UCSD-AML1 (cell line): ENCODE data around the gene ACTN4.

Experiments
- DNase-seq: peaks from one replicate; lab custom pipeline; 2025; ENCODE audit not compliant: unreplicated experiment; lab: John Stamatoyannopoulos, UW

The ACTN4 gene

GRCh38 chr19:38676878-38677646 is 29.6 kb downstream of the ACTN4 start:
- DNase-seq, result no peak

GRCh38 chr19:38678217-38678890 is 30.9 kb downstream of the ACTN4 start:
- DNase-seq, result no peak

- no peak for DNase-seq
These were observed 31.5 kb downstream of the ACTN4 start for GRCh38 chr19:38678891-38679494.

- DNase-seq, result no peak
These were observed 32.4 kb downstream of the ACTN4 start for GRCh38 chr19:38679839-38680238.

GRCh38 chr19:38682195-38682867 is 34.9 kb downstream of the ACTN4 start:
- no peak for DNase-seq

GRCh38 chr19:38682872-38683392 is 35.5 kb downstream of the ACTN4 start:
- DNase-seq, result no peak

GRCh38 chr19:38683393-38684077 is 36.1 kb downstream of the ACTN4 start:
- DNase-seq, result peak; percentile 35

GRCh38 chr19:38684078-38684861 is 36.8 kb downstream of the ACTN4 start:
- no peak for DNase-seq

- DNase-seq, result no peak
These were observed 37.6 kb downstream of the ACTN4 start for GRCh38 chr19:38684862-38685665.

GRCh38 chr19:38685666-38686529 is 38.4 kb downstream of the ACTN4 start:
- DNase-seq, result no peak

GRCh38 chr19:38686530-38686888 is 39.1 kb downstream of the ACTN4 start:
- DNase-seq, result peak; percentile 50

GRCh38 chr19:38687837-38688378 is 40.5 kb downstream of the ACTN4 start:
- no peak for DNase-seq

GRCh38 chr19:38690146-38690545 is 42.7 kb downstream of the ACTN4 start:
- no peak for DNase-seq

GRCh38 chr19:38690832-38691231 is 43.4 kb downstream of the ACTN4 start:
- DNase-seq, result no peak

GRCh38 chr19:38691938-38692457 is 44.5 kb downstream of the ACTN4 start:
- no peak for DNase-seq

GRCh38 chr19:38692458-38693379 is 45.3 kb downstream of the ACTN4 start:
- no peak for DNase-seq
